Measurements from ENCODE around the gene WFDC1. TPM values are rescaled to one million over a fixed set of nuclear protein-coding genes. Genes with fewer than 3 reads are reported as not detected.

The WFDC1 gene
- total RNA-seq, 1 experiment from 2014 or later: not detected

GRCh38 chr16:84292011-84292410 is 2.7 kb upstream of the WFDC1 start:
- Histone ChIP-seq H3K27ac (ENCODE audit: low read length) (no peak overlapping the region), H3K9me3 (ENCODE audit: control insufficient read depth, insufficient read depth, low read depth, low read length) (no peaks in the 10 kb centered on the region), H3K4me3 (ENCODE audit: low read depth in 2 of 2, low read length in 2 of 2) (no peak overlapping the region), H3K4me1 (ENCODE audit: control insufficient read depth, insufficient read depth, low read length) (no peaks in the 10 kb centered on the region), H3K27me3 (ENCODE audit: control insufficient read depth, insufficient read depth, low read length) (no peaks in the 10 kb centered on the region), H3K36me3 (ENCODE audit: control insufficient read depth, insufficient read depth, low read length) (no peaks in the 10 kb centered on the region)
- in situ Hi-C loops (cut with HindIII; ENCODE audit: low pct_unique_long_range_greater_than_20kb, low sequenced_read_pairs): no loop called here
- no peak for DNase-seq (ENCODE audit: low read depth, low spot score)
- ChIA-PET CTCF (no interaction called here), POLR2A (no interaction called here)
- ATAC-seq: no peak
- intact Hi-C loops (cut with micrococcal nuclease; ENCODE audit: unreplicated experiment): no loop called here
- TF ChIP-seq CTCF (IDR thresholded peaks at IDR 0.05): no peak
- TF ChIP-seq SIN3A (IDR thresholded peaks at IDR 0.05; ENCODE audit: borderline replicate concordance, insufficient read depth, low read depth, low read length): no peak
- no peak for TF ChIP-seq TCF7L2 (IDR thresholded peaks at IDR 0.05; ENCODE audit: low read depth, low read length)
- no peak for TF ChIP-seq REST (IDR thresholded peaks at IDR 0.05; ENCODE audit: insufficient read depth in 1 of 2, low read depth in 2 of 2, low read length in 1 of 2)
- TF ChIP-seq POLR2AphosphoS5 (IDR thresholded peaks at IDR 0.05; ENCODE audit: low read depth, low read length): no peak
- BruUV-seq (replicated peaks): no TSS peak

- POLR2A ChIA-PET: no interaction called here
- Histone ChIP-seq H3K9me3 (ENCODE audit: control insufficient read depth, insufficient read depth, low read depth, low read length) (no peaks in the 10 kb centered on the region), H3K4me3 (ENCODE audit: low read depth in 2 of 2, low read length in 2 of 2) (no peak overlapping the region), H3K4me1 (ENCODE audit: control insufficient read depth, insufficient read depth, low read length) (no peaks in the 10 kb centered on the region), H3K36me3 (ENCODE audit: control insufficient read depth, insufficient read depth, low read length) (no peaks in the 10 kb centered on the region), H3K27me3 (ENCODE audit: control insufficient read depth, insufficient read depth, low read length) (no peaks in the 10 kb centered on the region), H3K27ac (ENCODE audit: low read length) (no peak overlapping the region)
- no TSS peak for BruUV-seq (replicated peaks)
- CTCF ChIA-PET: no interaction called here
- DNase-seq (ENCODE audit: low read depth, low spot score) (no peak), ATAC-seq (no peak)
- intact Hi-C loops (cut with micrococcal nuclease; ENCODE audit: unreplicated experiment) (no loop called here), in situ Hi-C loops (cut with HindIII; ENCODE audit: low pct_unique_long_range_greater_than_20kb, low sequenced_read_pairs) (no loop called here)
- TF ChIP-seq REST (IDR thresholded peaks at IDR 0.05; ENCODE audit: insufficient read depth in 1 of 2, low read depth in 2 of 2, low read length in 1 of 2): no peak
- TF ChIP-seq POLR2AphosphoS5 (IDR thresholded peaks at IDR 0.05; ENCODE audit: low read depth, low read length): no peak
- TF ChIP-seq CTCF (IDR thresholded peaks at IDR 0.05): no peak
- no peak for TF ChIP-seq TCF7L2 (IDR thresholded peaks at IDR 0.05; ENCODE audit: low read depth, low read length)
- no peak for TF ChIP-seq SIN3A (IDR thresholded peaks at IDR 0.05; ENCODE audit: borderline replicate concordance, insufficient read depth, low read depth, low read length)
Measured at GRCh38 chr16:84293406-84293805, 1.3 kb upstream of the WFDC1 start.

All from Panc1 (cell line).